Stimulated activated CD4-positive, alpha-beta T cell treated with anti-CD3 and anti-CD28 coated beads, Interleukin-4, amount 100 ng/mL, for 48 hours (primary cell): Measurements from ENCODE around the gene SLC35E3.

Source experiments
- DNase-seq, 2 donors: peaks; one replicate each; pipeline ENCODE4 v3.0.0-alpha.2; 2020; ENCODE audit warnings: low read depth in 2 of 2

The SLC35E3 gene

DNA sequence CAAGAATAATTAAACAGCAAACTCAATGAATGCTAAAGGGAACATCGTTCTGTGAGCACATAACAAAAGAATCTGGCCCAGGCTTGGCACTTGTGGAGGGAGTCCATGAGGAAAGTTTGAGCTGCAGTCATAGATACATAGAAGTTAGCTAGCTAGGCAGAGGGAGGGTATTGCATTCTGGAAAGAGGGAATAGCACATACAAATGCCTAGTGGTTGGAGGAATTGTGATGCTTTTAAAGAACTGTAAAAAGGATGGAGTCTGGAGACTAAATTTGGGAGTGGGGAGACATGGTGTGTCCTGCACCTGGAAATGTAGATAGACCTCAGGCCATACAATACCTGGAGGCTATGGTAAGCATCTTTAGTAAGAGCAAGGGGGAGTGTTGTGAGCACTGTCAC lies 24.0 kb downstream of the SLC35E3 start:
- DNase-seq = no peak

DNA sequence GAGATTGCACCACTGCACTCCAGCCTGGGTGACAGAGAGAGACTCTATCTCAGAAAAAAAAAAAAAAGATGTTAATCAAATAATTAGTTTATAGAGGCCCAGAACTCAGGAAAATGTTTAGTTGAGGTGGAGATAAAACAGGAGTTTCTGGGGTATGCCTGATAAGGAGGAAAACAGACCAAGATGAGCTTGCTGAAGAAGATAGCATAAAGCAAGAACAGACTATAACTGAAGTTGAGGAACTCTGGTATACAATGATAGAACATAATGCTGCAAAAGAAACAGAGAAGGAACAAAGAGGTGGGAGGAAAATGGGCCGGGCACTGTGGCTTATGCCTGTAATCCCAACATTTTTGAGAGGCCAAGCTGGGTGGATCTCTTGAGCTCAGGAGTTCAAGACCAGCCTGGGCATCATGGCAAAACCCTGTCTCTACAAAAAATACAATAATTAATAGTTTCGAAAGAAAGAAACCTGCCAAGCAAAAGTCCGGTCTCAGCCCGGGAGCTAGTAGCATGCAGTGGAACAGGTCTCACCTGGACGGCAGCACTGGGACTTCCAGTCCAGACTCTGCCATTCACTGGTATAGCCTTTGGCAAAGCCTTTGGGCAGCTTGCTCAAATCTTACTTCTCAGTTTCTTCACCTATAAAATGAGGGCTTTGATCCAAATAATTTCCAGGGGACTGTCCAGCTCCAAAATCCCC lies 25.4 kb downstream of the SLC35E3 start:
- DNase-seq = no peak

DNA sequence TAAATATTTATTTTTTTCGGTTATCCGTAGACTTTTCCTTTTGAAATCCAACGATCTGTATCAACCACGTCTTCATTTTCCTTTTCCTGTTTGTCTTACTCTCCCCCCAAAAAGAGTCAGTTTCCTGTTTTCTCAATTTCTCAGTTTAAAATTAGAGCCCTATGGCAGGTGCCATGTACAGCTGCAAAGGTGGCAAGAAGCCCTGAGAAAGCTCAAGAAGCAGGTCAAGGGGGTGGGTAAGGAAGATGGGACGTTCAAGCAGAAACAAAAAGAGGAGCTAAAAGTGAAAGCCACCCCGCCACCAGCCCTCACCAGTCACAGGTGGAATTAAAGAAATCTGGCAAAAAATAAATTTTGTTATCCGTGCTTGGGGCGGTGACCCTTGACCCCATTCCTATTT lies 26.7 kb downstream of the SLC35E3 start:
- DNase-seq = no peak

DNA sequence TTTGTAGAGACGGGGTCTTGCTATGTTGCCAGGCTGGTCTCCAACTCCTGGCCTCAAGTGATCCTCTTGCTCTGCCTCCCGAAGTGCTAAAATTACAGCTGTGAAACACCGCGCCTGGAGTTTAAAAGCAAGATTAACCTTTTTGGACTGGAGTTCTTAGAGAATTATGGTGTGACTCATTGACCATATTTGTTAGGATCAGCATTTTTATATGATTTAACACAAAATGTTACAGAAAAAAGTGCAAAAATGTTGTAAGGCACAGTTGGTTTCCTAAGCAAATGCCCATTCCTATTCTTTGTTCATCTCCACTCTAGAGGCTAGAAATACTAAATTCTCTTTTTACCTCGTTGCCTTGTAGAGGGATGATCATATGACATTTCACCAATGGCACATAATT lies 27.6 kb downstream of the SLC35E3 start:
- DNase-seq = no peak

DNA sequence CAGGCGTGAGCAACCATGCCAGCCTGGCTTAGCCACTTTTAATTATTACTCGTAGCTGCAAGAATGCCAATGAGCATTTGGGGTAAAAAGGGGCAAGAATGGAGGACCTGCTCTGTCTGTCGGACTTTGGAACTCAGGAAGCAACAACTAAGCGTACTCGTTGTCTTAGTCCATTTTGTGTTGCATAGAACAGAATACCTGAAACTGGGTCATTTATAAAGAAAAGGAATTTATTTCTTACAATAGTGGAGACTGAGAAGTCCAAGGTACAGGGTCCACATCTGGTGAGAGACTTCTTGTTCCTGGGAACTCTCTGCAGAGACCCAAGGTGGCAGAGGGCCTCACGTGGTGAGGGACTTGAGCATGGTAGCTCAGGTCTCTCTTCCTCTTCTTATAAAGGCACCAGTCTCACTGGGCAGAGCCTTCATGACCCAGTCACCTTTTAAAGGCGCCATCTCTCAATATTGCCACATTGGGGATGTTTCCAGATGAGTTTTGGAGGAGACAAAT lies 29.2 kb downstream of the SLC35E3 start:
- no peak for DNase-seq

DNA sequence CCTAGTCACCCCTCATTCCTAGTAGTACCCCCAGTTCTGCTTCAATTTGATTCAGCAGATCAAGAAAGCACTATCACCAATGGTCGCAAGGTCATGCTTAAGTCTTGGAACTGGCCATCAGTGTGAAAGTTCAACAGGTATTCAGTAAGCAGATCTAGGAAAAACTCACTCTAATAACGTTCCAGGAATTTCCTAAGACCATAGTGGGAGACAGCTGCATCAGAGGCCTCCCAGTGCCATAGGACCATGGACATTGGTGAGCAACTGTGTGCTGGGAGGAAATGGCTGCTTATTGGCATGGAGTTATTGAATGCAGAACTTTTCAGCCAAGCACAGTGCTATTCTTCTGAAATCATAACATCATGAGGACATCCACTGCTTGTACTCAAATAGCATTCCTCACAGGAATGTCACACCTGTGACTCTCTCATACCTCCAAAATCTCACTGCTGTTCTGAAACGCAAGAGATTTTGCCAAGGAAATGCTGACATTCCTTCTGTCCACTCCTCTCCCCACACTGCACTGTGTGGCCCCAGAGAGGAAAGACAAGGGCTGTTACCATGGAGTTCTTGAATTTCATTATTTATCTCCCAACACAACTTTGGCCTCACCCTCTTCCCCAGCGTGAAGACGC lies 31.1 kb downstream of the SLC35E3 start:
- no peak for DNase-seq

DNA sequence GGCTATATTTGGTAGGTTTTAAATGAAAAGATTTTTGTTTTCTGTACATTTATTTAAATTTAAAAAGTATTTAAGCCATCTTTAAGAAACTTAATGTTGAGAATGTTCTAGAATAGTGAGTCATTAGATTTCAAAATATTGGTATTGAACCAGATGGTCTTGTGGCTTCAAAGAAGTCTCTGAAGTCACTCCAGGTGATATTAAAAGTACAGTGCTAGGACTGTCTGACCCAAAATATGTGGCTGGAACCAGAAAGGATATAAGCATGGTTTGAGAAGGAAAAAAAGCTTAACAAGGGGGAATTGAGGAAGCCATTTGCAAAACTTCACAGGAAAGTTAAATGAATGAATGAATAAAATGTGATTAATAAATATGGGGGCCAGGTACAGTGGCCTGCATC lies 33.3 kb downstream of the SLC35E3 start:
- no peak for DNase-seq

DNA sequence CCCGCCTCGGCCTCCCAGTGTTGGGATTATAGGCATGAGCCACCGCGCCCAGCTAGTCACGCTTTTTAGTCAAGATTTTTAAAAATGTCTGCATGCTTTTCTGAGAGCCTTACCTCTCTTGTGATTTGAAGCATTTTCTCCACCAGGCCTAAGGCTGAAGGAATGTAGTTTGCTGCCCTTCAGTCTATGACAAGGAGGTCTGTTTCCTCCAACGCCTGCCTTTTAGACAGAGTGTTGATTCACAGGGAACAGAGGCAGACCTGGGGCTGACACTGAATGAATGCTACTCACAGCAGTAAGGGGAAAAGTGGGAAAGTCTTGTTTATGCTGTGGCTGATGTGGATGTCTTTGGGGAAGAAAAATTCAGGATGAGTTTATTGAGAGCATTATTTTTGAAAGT lies 34.8 kb downstream of the SLC35E3 start:
- DNase-seq = no peak

DNA sequence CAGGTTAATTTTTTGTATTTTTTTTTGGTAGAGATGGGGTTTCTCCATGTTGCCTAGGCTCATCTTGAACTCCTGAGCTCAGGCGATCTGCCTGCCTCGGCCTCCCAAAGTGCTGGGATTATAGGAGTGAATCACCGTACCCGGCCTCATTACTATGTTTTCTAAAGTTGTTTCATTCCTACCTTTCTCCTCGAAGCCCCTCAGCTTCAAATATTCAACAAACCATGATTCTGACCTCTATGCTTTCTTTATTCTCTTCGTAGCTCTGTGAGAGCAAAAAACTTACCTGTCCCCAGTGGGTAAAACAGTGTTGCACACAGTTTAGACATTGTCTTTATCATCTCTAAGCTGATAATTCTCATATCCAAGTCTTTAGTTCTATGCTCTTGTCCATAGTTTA lies 35.8 kb downstream of the SLC35E3 start:
- DNase-seq = no peak

DNA sequence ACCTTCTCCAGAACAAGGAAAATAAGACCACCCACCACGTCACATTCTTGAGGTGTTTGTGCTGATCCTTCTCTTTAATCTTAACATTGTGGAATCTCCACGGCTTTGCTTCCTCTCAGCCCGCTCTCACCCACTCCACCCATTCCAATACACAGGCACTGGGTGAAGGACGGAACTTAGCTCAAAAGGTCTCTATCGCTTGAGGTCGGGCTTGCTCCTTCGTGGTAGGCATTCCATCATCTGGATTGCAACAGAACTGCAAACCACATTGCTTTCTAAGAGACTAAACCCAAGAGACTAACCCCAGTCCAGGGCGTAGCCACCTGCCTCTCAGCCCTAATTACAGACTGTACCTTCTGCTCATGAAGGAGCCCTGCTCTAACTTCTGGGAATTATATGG lies 38.0 kb downstream of the SLC35E3 start:
- no peak for DNase-seq

DNA sequence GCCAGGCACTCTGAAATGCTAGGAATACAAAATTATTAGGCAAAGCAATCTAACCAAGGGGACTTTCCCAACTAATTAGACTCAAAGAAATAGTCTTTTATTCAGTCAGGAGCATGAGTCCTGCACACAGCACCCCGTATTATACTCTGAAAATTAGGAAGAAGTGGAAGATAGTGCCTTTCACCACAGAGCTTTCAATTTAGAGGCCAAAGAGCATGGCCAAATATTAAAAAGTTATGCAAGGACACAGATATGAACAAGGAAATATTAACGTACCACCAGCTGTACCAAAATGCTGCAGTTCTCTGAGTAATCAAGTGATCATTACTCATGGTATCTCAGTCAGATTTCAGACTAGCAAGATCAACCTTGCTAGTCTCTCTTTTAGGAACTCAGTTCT lies 39.4 kb downstream of the SLC35E3 start:
- no peak for DNase-seq

DNA sequence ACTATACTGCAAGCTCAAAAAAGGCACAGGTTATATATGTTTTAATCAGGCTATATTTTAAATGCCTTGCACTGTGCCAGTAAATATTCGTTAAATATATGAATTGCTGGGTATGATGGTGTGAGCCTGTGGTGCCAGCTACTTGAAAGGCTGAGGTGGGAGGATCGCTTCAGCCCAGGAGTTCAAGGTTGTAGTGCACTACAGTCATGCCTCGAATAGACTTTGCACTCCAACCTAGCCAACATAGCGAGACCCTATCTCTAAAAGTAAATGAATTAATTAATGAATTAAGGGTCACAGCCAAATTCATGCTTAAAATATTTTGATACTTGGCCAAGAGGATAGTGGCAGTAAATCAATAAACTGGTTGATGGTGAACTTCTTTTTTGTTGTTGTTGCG lies 39.8 kb downstream of the SLC35E3 start:
- DNase-seq = no peak

DNA sequence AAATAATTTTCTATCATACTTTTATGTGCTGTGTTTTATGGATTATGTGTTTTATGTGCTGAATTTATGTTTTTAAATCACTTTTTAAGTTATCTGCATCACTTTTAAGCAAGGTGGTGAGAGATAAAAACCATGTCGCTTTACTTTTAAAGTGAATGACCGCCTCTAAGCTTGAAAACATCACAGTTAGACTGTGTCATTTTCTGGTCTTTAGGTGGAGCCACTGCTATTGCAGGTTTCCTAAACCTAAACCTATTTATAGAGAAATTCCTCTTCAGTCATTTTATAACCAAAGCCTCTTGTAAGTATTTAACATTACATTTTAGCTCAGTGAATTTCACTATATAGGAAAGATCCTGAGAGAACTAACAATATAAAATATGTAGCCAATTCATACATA lies 41.0 kb downstream of the SLC35E3 start:
- no peak for DNase-seq

DNA sequence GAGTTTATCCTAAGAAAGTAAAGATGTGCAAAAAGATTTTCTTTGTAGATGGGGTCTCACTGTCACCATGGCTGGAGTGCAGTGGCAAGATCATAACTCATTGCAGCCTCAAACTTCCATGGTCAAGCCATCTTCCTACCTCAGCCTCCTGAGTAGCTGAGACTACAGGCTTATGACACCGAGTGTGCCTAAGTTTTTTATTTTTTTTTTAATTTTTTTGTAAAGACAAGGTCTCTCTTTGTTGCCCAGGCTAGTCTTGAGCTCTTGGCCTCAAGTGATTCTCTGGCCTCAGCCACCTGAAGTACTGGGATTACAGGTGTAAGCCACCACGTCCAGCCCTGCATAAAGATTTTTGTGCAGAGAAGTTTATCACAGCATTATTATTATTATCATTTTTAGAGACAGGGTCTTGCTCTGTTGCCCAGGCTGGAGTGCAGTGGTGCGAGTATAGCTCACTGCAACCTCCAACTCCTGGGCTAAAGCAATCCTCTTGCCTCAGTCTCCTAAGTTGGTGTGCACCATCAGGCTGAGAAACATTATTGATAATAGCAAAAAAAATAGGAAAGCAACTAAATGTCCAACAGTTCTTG lies 42.7 kb downstream of the SLC35E3 start:
- no peak for DNase-seq

DNA sequence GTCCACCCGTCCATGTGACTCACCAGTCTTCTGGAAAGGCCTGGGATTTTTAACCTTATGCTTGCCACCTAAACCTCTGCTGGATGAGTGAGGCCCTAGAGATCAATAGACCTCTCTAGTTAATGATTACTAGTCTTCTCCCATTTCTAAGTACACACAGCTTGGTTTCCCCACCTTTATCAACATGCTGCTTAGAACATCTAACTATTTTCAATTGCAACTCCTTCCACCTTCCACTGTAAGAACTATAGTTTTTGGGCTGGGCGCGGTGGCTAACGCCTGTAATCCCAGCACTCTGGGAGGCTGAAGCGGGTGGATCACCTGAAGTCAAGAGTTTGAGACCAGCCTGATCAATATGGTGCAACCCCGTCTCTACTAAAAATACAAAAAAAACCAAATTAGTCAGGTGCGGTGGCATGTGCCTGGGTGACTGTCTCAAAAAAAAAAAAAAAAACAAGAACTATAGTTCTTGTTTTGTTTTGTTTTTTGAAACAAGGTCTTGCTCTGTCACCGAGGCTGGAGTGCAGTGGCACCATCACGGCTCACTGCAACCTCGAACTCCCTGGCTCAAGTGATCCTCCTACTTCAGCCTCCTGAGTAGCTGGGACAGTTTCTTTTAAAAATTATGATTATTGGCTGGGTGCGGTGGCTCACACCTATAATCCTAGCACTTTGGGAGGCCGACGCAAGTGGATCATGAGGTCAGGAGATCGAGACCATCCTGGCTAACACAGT lies 43.3 kb downstream of the SLC35E3 start:
- no peak for DNase-seq

DNA sequence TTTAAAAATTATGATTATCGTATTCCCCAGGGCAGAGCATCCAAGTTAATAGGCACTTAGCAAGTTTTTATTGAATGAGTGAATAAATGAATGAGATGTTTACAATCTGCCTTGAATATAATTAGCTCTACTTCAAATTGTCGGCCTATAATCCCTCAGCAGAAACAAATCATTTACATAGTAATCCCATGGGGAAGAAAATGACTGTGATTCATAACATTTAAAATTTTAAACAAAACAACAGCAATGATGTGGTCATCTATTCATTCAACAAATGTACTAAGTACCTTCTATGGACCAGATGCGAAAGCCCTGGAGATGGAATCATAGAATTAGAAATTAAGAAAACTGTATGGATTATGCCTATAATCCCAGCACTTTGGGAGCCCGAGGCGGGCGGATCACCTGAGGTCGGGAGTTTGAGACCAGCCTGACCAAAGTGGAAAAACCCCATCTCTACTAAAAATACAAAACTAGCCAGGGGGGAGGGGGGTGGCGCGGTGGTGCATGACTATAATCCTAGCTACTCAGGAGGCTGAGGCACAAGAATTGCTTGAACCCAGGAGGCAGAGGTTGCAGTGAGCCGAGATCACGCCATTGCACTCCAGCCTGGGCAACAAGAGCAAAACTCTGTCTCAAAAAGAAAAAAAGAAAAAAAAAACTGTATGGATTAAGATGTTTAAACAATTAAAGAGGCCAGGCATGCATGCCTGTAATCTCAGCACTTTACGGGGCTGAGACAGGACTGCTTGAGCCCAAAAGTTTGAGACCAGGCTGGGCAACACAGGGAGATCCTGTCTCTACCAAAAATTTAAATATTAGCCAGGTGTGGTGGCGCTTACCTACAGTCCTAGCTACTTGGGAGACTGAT lies 44.3 kb downstream of the SLC35E3 start:
- no peak for DNase-seq

DNA sequence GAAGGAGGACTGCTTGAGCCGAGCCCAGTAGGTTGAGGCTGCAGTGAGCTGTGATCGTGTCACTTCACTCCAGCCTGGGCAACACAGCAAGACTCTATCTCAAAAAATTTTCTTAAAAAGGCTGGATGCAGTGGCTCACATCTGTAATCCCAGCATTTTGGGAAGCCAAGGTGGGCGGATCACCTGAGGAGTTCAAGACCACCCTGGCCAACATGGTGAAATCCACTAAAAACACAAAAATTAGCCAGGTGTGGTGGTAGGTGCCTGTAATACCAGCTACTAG lies 44.9 kb downstream of the SLC35E3 start:
- DNase-seq = no peak

DNA sequence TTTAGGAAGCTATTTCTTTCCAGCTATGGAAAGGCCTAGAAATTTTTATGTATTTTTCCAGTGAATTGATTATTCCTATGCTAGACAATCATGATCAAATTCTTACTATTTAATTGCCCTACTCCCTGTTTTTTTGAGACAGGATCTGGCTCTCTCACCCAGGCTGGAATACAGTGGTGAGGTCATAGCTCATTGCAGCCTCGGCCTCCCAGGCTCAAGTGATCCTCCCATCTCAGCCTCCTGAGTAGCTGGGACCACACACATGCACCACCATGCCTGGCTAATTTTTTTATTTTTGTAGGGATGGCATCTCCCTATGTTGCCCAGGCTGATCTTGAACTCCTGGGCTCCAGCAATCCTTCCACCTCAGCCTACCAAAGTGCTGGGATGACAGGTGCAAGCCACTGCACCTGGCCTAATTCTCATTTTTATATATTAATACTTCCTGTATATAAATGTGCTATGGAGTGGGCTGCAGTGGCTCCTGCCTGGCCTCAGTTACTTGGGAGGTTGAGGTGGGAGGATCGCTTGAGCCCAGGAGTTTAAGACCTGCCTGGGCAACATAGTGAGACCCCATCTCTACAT lies 46.0 kb downstream of the SLC35E3 start:
- DNase-seq = no peak

DNA sequence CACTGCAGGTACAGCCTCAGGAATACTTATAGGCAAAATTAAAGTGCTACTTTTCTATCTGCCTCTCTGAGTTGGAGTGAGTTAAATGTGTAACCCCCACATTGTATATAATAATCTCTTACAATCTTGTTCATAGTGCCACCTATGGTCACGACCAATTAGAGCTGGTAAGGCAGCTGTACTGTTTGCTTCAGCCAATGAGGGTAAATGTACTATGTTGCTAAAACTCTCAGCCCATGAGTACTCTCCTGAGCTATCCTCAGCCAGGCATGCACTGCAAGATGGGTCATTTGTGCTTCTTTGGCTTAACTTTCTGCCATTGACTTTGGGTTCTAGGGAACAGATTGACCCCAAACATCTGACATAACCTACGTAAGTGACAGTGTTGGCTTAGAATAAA lies 47.0 kb downstream of the SLC35E3 start:
- no peak for DNase-seq

DNA sequence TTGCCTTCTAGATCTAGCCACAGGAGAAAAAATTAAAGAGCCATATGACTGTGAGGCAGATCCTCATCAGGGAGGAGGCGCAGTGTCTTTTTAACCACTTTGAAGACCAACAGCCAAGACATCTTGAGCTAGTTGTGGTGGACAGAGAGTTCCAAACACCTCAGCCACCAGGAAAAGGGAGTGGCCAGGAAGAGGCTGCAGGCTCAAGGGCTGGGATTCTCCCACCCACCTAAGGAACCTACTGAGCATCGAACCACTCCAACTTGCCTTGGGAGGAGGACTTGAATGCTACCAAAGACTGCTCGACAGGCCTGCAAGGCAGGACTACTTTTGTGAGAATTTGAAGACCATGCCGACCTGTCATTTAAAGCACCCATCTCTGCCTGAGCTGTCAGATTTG lies 47.5 kb downstream of the SLC35E3 start:
- DNase-seq = no peak

DNA sequence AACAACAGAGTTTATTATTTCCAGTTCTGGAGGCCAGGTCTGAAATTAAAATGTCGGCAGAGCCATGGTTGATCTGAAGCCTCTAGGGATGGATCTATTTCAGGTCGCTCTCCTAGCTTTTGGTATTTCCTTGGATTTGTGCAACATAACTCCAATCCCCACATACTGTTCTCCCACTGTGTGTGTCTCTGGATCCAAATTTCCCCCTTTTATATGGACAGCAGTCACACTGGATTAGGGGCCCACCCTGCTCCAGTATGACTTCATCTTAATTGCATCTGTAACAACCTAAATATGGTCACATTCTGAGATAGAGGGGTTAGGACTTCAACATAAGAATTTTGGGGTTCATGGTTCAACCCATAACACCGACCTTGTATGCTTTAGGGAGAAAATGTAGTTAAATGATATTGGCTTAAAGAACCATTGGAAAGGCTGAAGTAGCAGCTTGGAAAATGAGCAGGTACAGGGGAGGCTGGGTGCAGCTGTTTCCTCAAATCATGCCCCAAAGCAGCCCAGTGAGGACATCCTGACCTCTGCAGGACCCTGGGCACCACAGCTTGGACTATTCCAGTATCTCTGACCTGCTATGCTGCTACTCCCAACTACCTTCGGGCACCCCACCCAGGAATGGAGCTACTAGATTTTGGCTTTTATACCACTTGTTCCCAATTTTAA lies 48.1 kb downstream of the SLC35E3 start:
- DNase-seq = no peak
